ENCODE data around the gene CAMK4.

The CAMK4 gene

GRCh38 chr5:111243318-111243717 lies 19.1 kb downstream of the CAMK4 start:
- Histone ChIP-seq H3K27me3 (ENCODE audit: insufficient read depth, poor library complexity, severe bottlenecking) (no peaks in the 10 kb centered on the region), H3K27ac (replicated peaks) (no peak overlapping the region), H3K4me3 (replicated peaks; ENCODE audit: insufficient read depth, low read length) (no peak overlapping the region)
- DNase-seq (ENCODE audit: low read depth in 1 of 2, low spot score in 1 of 2), result no peak
- no peak for TF ChIP-seq SPI1 (IDR thresholded peaks at IDR 0.05; ENCODE audit: borderline replicate concordance, low read depth)

GRCh38 chr5:111245654-111246053 lies 21.5 kb downstream of the CAMK4 start:
- Histone ChIP-seq H3K27ac (replicated peaks) (no peak overlapping the region), H3K4me3 (replicated peaks; ENCODE audit: insufficient read depth, low read length) (no peak overlapping the region), H3K27me3 (ENCODE audit: insufficient read depth, poor library complexity, severe bottlenecking) (no peaks in the 10 kb centered on the region)
- no peak for TF ChIP-seq POLR2AphosphoS5 (IDR thresholded peaks at IDR 0.05; ENCODE audit: low read depth)
- DNase-seq (ENCODE audit: low read depth in 1 of 2, low spot score in 1 of 2), result no peak

GRCh38 chr5:111246459-111246858 lies 22.3 kb downstream of the CAMK4 start:
- Histone ChIP-seq H3K27ac (replicated peaks) (no peak overlapping the region), H3K27me3 (ENCODE audit: insufficient read depth, poor library complexity, severe bottlenecking) (no peaks in the 10 kb centered on the region), H3K4me3 (replicated peaks; ENCODE audit: insufficient read depth, low read length) (no peak overlapping the region)
- no peak for DNase-seq (ENCODE audit: low read depth in 1 of 2, low spot score in 1 of 2)
- no peak for TF ChIP-seq GABPA (IDR thresholded peaks at IDR 0.05; ENCODE audit: low read depth)
- TF ChIP-seq CTCF (IDR thresholded peaks at IDR 0.05; ENCODE audit: insufficient read depth, low read length), result no peak
- TF ChIP-seq, protein P1, sequence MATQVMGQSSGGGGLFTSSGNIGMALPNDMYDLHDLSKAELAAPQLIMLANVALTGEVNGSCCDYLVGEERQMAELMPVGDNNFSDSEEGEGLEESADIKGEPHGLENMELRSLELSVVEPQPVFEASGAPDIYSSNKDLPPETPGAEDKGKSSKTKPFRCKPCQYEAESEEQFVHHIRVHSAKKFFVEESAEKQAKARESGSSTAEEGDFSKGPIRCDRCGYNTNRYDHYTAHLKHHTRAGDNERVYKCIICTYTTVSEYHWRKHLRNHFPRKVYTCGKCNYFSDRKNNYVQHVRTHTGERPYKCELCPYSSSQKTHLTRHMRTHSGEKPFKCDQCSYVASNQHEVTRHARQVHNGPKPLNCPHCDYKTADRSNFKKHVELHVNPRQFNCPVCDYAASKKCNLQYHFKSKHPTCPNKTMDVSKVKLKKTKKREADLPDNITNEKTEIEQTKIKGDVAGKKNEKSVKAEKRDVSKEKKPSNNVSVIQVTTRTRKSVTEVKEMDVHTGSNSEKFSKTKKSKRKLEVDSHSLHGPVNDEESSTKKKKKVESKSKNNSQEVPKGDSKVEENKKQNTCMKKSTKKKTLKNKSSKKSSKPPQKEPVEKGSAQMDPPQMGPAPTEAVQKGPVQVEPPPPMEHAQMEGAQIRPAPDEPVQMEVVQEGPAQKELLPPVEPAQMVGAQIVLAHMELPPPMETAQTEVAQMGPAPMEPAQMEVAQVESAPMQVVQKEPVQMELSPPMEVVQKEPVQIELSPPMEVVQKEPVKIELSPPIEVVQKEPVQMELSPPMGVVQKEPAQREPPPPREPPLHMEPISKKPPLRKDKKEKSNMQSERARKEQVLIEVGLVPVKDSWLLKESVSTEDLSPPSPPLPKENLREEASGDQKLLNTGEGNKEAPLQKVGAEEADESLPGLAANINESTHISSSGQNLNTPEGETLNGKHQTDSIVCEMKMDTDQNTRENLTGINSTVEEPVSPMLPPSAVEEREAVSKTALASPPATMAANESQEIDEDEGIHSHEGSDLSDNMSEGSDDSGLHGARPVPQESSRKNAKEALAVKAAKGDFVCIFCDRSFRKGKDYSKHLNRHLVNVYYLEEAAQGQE (IDR thresholded peaks at IDR 0.05; ENCODE audit: insufficient replicate concordance, low read depth), result no peak
- no peak for TF ChIP-seq SPI1 (IDR thresholded peaks at IDR 0.05; ENCODE audit: borderline replicate concordance, low read depth)
- no peak for TF ChIP-seq POLR2AphosphoS5 (IDR thresholded peaks at IDR 0.05; ENCODE audit: low read depth)

GRCh38 chr5:111248571-111248970 lies 24.4 kb downstream of the CAMK4 start:
- no peaks in the 10 kb centered on the region for H3K27me3 ChIP-seq (ENCODE audit: insufficient read depth, poor library complexity, severe bottlenecking)
- no peak for TF ChIP-seq SPI1 (IDR thresholded peaks at IDR 0.05; ENCODE audit: borderline replicate concordance, low read depth)
- no peak for TF ChIP-seq GABPA (IDR thresholded peaks at IDR 0.05; ENCODE audit: low read depth)
- no peak for TF ChIP-seq CTCF (IDR thresholded peaks at IDR 0.05; ENCODE audit: insufficient read depth, low read length)
- H3K4me3 ChIP-seq (replicated peaks; ENCODE audit: insufficient read depth, low read length), result no peak overlapping the region
- H3K27ac ChIP-seq (replicated peaks), result no peak overlapping the region
- no peak for DNase-seq (ENCODE audit: low read depth in 1 of 2, low spot score in 1 of 2)

DNA sequence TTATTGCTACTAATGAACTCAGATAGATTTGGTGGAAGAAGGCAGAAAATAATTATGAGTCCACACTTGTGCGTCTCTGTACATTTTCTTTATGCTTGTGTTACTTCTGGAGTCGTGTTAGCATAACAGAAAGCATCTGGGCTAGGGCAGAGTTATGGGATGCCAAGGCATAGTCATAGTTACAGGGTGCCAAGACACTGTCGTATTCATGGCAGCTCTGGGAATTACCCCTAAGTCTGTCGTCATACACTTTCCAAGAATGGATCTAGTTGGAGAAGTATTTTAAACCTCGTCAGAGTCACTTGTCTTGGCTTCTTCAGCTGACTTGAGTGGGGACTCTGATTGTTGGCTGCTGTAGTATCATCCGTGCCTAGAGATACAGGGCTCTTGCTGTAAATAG lies 27.7 kb downstream of the CAMK4 start:
- Histone ChIP-seq H3K4me3 (replicated peaks; ENCODE audit: insufficient read depth, low read length) (no peak overlapping the region), H3K27ac (replicated peaks) (no peak overlapping the region), H3K27me3 (ENCODE audit: insufficient read depth, poor library complexity, severe bottlenecking) (no peaks in the 10 kb centered on the region)
- DNase-seq (ENCODE audit: low read depth in 1 of 2, low spot score in 1 of 2), result no peak
- no peak for TF ChIP-seq CTCF (IDR thresholded peaks at IDR 0.05; ENCODE audit: insufficient read depth, low read length)
- TF ChIP-seq GABPA (IDR thresholded peaks at IDR 0.05; ENCODE audit: low read depth), result no peak
- TF ChIP-seq, protein P1 (IDR thresholded peaks at IDR 0.05; ENCODE audit: insufficient replicate concordance, low read depth), result no peak
- TF ChIP-seq POLR2AphosphoS5 (IDR thresholded peaks at IDR 0.05; ENCODE audit: low read depth), result no peak
- TF ChIP-seq SPI1 (IDR thresholded peaks at IDR 0.05; ENCODE audit: borderline replicate concordance, low read depth), result no peak

All from HL-60 (cell line).